NCI-H2081 (cell line): Measurements from ENCODE around the gene SIK3.

Experiments
- DNase-seq, 2 experiments: peaks; one replicate each; lab custom pipeline; 2025; lab: John Stamatoyannopoulos, UW

The SIK3 gene

DNA sequence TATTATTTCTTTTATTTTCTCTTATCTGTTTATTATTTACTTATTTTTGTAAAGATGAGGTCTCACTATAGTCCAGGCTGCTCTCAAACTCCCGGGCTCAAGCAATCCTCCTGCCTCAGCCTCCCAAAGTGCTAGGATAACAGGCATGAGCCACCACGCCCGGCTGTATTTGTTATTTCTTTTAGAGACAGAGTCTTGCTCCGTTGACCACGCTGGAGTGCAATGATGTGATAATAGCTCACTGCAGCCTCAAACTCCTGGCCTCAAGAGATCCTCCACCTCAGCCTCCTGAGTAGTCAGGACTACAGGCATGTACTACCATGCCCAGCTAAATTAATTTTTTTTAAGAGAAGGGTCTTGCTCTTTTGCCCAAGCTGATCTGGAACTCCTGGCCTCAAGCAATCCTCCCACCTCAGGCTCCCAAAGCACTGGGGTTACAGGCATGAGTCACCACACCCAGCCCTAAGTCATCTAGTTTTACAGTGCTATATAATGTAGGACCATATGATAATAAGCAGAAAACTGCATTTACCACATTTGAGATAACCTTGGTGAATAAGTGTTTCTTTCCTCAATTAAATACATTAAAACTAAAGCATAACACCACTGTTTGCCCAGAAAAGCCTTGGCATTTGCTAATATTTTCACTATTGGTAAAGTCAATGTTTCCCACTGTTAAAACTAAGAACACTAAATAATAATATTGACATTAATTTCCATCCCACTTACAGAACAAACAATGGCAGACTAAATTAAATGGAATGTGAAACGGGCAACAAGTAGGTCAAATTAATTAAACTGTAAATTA, 127.5 kb downstream of the SIK3 start:
- no peak for DNase-seq

GRCh38 chr11:116969694-116970093, 128.5 kb downstream of the SIK3 start:
- no peak for DNase-seq

DNA sequence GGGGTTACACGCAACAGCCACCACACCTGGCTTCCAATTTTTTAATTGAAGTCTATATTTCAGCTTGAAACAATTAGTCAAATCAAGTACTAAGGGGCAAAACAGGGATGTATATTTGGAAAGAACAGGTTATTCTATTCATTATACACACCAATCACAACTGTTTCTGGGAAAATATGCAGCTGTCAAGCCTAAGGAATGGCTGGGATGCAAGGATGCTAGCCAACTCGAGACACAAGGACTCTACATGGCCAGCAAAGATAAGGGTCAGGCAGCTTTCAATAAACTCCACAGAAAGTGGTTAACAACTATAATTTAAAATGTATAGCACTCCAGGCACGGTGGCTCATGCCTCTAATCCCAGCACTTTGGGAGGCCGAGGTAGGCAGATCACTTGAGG, 134.0 kb downstream of the SIK3 start:
- DNase-seq: no peak

- DNase-seq: no peak
These were observed 134.4 kb downstream of the SIK3 start for GRCh38 chr11:116963813-116964212.

DNA sequence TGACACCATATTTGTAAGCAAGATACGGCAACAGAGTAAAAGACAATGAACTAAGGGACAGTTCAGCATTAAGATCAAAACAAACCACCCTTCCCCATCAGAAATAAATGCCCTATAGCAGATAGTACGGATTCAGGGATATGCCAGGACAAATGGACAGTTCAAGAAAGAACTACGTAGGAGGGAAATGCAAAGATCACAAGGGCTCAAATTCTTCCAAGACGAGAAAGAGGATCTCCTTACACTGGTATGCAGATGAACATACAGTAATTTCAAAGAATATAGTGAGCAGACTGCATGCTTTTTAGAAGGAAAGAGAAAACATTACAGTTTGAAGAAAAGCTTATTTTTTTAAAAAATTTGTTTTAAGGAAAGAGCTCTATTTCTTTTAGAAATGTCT, 136.1 kb downstream of the SIK3 start:
- DNase-seq: no peak

- no peak for DNase-seq
These were observed 137.3 kb downstream of the SIK3 start for GRCh38 chr11:116960930-116961329.

GRCh38 chr11:116958246-116958645, 140.0 kb downstream of the SIK3 start:
- DNase-seq: no peak

- DNase-seq: no peak
These were observed 142.3 kb downstream of the SIK3 start for GRCh38 chr11:116955949-116956348.

- no peak for DNase-seq
These were observed 142.7 kb downstream of the SIK3 start for GRCh38 chr11:116955548-116955947.

GRCh38 chr11:116953530-116954285, 144.5 kb downstream of the SIK3 start:
- no peak for DNase-seq

DNA sequence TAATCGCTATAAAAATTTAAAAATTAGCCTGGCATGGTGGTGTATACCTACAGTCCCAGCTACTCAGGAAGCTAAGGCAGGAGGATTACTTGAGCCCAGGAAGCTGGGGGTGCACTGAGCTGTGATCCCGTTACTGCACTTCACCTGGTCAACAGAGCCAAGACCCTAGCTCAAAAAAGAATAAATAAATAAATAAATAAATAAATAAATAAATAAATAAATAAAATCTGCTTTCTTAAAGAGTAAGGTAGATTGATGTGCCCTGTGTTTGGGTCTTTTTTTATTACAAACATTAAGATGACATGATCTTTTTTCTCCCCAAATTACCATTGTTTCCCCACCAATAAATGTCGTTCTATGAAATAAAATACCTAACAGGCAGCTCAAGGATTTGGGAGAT, 146.5 kb downstream of the SIK3 start:
- no peak for DNase-seq

- no peak for DNase-seq
These were observed 148.0 kb downstream of the SIK3 start for GRCh38 chr11:116950210-116950609.

GRCh38 chr11:116948391-116948790, 149.8 kb downstream of the SIK3 start:
- DNase-seq: no peak

- DNase-seq: no peak
These were observed 151.8 kb downstream of the SIK3 start for GRCh38 chr11:116946414-116946813.

GRCh38 chr11:116939499-116939898, 158.7 kb downstream of the SIK3 start:
- DNase-seq: no peak

GRCh38 chr11:116938471-116939070, 159.7 kb downstream of the SIK3 start:
- DNase-seq: no peak

- no peak for DNase-seq
These were observed 161.3 kb downstream of the SIK3 start for GRCh38 chr11:116936754-116937446.

DNA sequence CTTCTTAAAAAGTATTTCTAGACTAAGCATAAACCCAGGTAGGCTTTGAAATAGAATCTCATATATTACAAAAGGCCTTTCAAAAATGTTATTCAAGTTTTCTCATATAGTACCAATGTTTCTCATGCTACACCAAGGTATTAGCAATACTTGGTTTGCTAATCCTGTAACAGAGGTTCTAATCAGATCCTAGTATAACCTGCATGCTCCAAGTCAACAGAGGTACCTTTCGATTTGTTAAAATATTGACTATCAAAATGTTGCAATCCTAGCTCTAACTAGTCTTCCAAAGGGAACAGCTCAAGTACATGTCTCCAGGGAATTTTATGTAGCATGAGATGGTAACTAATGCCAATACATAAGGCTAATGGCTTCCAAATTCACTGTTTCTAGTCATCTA, 162.7 kb downstream of the SIK3 start:
- DNase-seq: no peak

DNA sequence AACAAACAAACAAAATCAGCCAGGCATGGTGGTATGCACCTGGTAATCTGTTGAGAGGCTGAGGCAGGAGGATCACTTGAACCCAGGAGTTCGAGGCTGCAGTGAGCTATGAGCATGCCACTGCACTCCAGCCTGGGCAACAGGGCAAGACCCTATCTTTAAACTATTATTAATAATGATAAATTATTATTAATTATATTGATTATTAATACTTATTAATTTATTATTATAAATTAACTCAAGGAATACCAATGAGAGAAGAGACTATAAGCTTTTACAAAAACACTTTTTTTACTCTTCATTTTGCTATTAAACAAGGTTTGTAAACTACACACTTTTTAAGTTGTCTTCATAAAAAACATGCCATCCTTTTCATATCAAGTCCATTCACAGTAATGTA, 163.1 kb downstream of the SIK3 start:
- DNase-seq: no peak

DNA sequence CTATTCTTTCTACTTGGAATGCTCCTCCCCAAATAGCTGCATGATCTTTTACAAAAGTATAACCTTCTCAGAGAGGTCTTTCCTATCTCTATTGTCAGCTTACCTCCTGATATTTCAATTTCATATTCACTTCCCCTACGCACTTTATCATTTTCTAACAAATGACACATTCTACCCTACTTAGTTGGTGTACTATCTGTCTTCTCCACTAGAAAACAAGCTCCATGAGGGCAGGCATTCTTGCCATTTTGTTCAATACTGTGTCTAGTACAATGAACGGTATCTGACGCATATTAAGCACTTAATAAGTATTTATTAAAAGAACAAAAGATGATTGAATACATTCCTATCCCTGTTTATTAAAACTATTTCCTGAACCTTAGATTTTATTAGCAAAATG, 164.3 kb downstream of the SIK3 start:
- DNase-seq: no peak

DNA sequence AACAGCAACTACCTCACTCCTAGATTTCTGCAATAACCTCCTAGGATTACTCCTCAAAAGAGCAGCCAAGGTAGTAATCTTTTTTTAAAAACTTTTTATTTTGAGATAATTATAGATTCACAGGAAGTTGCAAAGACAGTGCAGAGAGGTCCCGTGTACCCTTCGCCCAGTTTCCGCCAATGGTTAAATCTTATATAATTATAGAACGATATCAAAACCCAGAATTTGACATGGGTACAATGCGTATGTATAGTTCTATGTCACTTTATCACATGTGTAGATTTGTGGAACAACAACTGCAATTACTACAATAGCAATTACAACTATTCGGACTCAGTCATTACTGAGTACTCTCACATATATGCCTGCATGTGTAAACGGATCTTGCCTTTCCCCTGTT, 166.0 kb downstream of the SIK3 start:
- no peak for DNase-seq

DNA sequence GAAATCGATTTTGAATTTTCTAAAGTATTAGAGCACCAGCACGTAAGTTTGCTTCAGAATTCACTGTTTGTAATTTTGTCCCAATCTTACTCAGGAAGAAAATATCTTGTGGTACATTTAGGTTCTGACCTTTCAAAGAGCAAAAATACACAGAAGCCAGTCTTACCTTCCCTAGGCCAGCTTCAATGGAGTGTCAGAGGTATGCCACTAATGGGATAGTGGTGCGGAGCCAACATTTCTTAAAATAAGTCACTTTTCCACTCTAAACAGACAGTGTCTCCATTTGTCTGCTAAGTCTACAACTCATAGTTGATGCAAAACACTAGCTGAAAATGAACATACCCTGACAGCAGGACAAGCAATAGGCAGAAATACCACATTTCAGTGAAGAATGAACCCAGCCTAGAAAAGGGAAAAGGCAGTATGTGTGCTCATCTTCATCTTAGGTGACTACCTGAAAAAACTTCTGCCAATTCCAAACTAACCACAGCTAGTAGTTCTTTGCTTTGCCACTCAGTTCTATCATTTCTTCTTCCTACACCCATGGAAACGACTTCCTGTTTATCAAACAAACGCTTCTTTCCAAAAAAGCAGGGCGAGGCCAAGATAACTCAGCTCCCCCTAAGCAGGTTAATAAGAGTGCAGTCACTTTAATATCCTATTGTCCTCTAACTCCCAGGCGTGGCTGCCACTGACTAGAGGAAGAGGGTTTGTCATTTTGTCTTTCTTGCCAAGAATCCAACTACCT, 166.8 kb downstream of the SIK3 start:
- no peak for DNase-seq
